Measurements from ENCODE around the gene RHO.
"Not testable (repeated sequence)": the region's sequence is repeated elsewhere in the genome, so short reads cannot be mapped to it uniquely, and the experiment has no call there.

Gene RHO

DNA sequence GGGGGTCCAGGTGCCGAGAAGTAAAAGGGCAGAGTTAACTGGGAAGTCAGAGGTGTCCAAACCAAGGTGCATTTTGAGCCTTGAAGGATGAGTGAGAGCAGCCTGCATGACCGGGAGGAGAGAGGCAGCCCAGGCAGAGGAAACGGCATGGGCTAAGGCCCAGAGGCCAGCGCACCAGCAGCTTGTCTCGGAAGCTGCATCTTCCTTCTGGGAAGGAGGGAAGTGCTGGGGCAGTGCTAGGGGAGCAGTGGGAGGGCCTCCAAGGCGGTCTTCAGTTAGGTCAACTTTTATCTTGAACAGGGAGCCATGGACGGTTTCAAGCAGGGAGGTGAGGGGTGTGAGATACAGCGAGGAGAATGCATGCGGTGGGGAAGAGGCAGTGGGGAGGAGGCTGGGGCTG lies 15.6 kb downstream of the RHO start:
- no peak for DNase-seq (ENCODE audit: low spot score)

DNA sequence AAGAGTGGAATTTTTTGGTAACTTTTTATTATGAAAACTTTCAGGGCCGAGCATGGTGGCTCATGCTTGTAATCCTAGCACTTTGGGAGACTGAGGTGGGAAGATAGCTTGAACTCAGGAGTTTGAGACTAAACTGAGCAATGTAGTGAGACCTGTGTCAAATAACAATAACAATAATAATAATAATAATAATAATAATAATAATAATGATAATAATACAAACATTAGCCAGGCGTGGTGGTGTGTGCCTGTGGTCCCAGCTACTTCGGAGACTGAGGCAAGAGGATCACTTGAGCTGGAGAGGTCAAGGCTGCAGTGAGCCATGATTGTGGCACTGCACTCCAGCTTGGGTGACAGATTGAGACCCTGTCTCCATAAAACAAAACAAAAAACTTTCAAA lies 17.5 kb downstream of the RHO start:
- DNase-seq (ENCODE audit: low spot score): not testable (repeated sequence)

DNA sequence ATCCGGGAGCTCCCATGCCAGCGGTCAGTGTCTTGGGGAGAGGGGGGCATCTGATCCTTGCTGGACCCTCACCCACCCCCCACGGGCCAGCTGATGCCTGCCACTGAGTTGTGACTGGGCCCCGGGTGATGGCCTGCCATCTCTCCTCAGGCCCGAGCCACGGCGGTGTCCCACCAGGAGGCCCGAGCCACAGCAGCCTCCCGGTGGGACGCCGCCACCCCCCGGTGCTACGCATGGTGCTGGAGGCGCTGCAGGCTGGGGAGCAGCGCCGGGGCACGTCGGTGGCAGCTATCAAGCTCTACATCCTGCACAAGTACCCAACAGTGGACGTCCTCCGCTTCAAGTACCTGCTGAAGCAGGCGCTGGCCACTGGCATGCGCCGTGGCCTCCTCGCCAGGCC lies 18.8 kb downstream of the RHO start:
- DNase-seq (ENCODE audit: low spot score): no peak

DNA sequence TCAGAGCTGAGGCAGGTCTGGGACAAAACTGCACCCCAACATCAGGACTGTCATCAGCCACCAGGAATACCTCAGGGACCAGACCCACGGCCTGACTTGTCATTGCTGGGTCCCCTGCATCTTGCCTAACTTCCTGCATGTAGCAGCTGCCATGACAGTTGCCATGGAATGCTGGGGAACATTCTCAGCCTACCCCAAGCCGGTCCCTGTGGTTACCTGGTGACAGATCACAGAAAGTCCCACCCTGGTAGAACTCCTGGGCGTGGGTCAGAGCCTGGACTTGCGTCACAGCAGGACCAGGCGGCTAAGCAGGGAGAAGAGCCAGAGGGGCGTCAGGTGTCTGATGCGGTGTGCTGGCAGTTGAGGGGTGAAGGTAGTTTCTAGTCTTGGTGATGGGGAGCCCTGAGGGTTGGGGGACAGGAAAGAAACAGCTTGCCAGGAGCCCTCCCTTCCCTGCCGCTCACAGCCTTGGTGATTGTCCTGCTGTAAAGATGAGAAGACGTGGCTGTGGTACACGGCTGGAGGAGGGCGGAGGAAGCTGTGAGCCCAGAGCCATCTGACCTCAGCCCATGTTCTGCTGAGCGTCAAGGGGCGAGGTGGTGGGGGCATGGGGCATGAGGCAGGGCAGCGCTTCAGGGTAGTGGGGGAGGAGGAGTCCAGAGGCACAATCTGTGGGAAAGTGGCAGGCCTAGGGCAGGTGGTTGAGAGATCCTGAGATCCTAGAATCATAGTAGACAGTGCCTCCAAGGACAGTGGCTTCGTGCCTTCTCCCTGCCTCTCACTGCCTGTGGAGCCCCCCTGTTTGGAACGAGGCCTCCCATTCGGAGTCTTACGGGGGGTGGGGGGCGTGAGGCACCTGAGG lies 19.9 kb downstream of the RHO start:
- no peak for DNase-seq (ENCODE audit: low spot score)

DNA sequence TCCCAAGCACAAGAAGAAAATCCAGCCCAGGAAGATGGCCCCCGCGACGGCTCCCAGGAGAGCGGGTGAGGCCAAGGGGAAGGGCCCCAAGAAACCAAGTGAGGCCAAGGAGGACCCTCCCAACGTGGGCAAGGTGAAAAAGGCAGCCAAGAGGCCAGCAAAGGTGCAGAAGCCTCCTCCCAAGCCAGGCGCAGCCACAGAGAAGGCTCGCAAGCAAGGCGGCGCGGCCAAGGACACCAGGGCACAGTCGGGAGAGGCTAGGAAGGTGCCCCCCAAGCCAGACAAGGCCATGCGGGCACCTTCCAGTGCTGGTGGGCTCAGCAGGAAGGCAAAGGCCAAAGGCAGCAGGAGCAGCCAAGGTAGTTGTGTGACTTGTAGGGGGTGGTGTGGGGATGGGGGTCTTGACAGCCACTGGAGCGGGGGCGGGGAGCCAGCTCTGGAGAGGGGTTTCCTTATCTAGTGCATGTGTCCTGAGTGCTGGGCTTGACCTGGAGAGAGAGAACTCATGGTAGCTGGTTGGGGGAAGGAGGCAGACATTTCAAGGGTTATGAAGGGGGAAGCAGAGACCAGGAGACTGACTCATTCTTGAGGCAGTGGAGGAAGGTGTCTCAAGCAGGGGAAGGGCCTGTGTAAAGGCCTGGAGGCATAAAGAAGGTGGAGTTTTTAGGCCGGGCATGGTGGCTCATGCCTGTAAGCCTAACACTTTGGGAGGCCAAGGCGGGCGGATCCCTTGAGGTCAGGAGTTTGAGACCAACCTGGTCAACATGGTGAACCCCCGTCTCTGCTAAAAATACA lies 20.8 kb downstream of the RHO start:
- peak; percentile 43 for DNase-seq (ENCODE audit: low spot score)

DNA sequence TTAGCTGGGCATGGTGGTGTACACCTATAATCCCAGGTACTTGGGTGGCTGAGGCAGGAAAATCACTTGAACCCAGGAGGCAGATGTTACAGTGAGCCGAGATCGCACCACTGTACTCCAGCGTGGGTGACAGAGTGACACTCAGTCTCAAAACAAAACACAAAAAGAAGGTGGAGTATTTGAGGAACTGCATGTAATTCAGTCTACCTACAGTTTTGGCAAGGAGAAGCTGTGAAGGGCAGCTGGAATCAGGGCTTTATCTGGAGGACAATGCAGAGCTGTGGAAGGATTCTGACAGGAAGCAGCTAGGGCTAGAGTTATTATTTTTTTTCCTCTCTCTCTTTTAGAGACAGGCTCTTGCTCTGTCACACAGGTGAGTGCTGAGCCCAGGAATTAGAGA lies 21.4 kb downstream of the RHO start:
- no peak for DNase-seq (ENCODE audit: low spot score)

DNA sequence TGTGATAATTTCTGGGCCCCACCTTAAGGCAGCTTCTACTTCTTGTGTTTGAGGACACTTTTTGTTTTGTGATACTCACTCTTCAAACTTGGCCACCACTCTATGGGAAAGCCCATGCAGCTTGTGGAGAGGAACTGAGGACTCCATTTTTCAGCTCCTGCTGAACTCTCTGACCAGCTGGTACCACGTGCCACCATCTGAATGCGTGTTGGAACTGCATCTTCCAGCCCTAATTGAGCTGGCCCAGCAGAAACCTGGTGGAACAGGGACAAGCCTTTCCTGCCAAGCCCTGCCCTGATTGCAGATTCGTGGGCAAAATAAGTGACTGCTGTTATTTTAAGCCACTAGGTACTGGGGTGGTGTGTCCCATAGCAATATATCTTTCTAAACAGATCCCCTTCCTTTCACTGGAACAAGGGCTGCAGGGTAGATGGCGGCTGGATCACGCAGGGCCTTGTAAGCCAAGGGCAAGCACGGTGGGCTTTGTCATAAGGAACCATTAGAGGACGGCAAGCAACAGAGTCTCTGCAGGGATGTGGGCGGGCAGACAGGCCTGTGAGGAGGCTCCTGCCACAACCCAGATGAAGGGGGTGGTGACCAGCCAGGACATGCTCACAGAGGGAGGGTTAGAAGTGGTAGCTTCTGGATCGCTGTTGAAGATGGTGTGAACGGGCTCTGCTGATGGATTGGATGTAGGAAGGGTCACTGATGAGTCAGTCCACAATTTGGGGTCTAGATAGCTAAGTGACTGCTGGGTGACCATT lies 24.0 kb downstream of the RHO start:
- no peak for DNase-seq (ENCODE audit: low spot score)

DNA sequence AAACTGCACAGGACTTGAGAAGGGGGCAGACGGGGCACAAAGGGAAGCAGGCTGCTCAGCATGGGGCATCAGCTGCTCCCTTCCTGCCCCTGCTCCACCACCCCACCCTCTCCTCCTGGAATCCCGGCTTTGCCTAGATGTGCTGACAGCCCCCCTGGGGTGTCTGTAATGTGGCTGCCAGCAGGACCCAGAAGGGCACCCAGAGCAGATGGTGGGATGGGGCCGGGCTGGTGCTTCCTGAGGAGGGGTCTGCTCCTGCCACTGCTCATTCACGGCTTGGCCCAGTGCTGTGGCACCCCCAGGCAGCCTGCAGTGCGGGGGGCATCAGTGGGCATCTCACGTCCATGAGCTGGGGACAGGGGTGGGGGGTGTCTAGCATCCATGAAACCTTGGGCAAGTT lies 24.7 kb downstream of the RHO start:
- no peak for DNase-seq (ENCODE audit: low spot score)

DNA sequence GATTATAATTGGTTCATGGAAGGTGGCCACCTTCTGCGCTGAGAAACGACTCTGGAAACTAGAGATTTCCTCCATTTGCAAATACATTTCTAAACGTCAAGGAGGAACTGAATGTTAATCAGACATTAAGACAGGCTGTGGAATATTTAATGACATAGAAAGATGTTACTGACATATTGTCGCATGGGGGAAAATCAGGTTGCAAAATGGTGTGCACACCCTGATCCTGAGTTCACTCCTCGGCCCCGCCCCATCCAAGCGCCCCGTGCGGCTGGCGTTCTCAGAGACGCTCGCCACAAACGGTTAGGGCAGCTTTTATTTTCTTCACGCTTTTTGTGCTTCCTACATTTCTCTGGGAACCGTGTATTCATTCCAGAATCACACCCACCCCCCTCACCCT lies 25.3 kb downstream of the RHO start:
- no peak for DNase-seq (ENCODE audit: low spot score)

DNA sequence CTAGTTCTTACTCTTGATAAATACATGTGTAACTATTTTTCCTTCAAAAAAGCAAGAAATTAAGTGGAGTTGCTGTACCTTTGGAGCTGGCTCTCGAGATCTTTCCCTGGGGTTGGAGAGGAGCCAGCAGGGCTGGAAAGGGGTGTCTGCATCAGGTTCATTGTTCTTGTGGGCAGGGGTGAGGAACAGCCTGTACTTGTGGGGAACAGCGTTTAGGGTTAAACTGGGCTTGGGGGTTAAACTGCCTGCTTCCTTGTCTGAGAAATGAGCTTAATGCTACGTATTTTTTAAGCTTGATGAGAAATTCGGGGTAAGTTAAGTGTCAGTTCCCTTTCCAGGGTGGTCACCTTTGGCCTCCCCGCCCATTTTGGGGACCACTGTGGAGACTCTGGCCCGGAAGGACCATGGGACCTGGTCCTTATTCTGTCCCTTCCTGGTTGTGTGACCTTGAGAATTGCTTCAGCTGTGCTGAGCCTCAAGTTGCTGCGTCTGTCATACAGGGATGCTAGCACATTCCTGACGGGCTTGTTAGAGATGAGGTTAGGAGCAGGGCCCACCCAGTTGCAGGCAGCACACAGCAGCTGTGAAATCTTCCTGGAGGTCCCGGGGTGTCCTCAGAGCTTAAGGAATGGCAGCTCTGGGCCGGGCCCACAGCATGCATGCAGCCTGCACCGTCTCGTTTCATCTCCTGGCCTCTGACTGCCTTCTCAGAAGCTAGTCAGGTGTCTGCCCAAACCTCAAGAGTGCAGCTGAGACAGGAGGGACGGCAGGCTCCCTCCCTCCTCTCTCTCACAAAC lies 26.1 kb downstream of the RHO start:
- DNase-seq (ENCODE audit: low spot score): no peak

DNA sequence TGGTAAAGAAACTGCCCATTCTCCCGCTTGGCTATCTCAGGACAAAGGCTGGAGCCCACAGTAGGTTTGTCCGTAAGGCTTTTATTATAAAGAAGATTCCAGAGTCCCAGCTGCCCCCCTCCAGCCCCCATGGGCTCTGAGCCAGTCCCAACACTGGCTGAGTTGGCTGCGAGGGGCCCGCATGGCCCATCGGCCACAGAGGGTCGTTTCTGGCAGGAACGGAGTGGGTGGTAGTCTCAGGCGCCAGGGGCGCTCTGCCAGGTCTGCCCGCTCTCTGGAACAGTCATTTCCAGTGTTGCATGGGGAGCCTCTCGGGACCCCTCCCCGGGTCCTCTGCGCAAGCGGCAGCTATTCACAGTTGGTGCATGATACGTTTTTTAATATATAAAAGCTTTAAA lies 26.7 kb downstream of the RHO start:
- DNase-seq (ENCODE audit: low spot score): no peak

DNA sequence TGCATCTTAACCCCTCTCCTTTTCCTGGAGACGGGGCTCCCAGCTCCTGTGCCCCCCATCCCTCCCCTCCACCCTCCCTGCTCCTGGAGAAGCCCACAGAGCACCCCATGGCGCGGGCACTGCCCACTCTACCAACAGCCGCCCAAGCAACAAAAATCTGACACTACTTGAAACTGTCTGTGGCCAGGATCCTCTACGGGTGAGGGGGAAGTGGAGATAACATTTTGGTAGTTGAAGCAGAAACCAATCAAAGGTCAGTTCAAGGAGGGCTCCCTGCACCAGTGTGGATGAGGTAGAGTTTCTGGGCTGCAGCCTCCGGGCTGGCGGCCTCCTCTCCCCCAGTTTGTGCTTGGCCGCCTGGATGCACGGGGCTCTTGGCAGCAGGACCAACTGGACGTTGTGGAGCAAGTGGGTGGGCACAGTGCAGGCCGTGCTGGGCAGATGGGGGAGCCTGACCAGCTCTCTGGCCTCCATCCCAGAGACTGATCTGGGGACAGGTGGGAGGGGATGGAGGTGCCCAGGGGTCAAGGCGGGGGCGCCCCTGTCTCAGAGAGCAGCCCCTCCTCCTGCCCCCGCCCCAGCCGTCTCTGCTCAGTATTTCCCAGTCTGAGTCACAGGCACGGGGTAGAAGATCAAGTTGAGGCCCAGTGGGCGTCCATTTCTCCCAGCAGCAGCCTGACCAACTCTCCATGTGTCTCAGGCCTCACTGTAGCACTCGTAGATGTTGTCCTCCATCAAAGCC lies 27.3 kb downstream of the RHO start:
- no peak for DNase-seq (ENCODE audit: low spot score)

DNA sequence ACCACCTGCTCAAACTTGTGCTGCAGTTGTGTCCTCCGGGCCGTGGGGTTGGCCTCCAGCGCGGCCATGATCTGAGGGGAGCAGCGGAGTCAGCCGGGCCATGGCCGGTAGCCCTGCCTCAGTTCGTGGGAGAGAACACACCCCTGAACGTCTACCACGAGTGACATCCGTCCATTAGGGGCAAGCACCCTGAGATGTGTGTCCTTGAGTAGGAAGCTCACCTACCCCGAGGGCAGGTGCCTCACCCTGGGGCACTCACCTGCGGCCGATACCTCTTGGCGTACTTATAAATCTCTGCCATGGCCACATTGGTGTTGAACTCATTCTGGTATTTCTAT lies 27.9 kb downstream of the RHO start:
- no peak for DNase-seq (ENCODE audit: low spot score)

DNA sequence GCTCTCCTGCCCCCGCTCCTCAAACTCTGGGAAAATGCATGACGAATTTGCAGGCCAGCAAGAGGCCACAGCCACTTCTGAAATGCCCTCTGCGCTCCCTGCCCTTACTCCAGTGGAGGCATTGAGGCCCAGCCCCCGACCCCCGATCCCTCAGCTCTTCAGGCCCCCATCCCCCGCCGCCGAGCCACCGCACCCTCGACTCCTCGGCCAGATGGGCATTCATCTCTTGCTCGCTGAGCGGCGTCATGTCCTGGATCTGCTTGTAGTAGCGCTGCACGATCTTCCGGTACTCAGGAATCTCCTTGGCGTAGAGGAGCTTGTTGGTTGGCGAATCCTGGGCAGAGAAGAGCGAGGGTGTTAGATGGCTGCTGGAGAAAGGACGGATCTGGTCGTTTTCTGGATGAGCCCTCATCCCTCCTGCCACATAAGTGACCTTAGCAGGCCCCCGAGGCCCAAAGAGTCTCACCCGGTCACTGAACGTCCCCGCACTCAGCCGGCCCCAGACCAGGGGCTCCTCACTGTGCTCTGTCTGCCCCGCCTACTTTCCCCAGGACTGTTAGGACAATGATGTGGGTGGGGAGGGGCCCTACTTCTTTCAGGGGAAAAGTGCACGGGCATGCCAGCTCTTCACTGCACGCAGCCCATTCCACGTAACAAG lies 28.6 kb downstream of the RHO start:
- DNase-seq (ENCODE audit: low spot score): no peak

DNA sequence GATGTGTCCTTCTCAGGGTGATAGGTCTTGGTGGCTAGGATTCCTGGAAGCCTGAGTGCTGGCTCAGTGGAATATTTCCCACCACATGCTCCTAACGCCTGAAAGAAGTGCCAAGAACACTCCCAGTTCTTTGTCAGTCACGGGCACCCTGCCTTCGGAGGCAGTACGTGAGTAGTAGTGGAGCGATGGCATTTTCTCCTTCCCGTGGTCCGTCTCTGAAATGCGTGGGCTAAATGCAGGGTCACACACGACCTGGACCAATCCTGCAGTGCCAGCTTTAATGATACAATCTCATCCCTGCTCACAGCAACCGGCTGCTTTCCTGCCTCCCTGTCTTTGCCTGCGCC lies 29.1 kb downstream of the RHO start:
- DNase-seq (ENCODE audit: low spot score): peak; percentile 43

DNA sequence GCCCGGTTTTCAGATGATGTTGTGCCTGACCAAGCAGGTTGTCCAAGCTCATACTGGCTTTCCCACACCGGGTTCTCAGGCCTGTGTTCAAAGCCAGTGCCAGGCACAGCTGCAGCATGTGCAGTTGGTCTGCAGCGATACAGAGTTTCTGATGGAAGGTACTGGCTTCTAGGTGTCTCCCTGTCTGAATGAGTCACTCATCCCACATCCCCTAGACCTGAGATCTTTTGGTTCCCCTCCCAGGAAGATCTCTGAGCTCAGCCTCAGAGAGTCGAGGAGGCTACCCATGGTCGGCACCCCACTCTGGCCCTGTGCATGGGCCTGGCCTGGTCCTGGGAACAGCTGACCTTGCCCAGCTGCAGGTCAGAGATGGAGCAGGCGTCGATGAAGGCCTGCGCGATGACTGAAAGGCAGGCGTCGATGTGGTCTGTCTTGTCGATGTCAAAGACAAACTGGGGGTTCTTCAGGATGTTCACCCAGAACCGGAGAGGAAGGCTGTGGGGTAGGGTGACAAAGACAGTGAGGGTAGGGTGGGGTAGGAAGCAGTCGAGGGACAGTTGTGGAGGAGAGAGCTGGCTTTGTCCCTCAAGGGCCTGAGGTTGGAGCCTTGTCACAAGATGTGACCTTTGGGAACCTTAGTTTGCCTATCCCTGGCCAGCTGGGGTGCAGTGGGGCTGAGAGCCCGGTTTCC lies 29.8 kb downstream of the RHO start:
- DNase-seq (ENCODE audit: low spot score): no peak

DNA sequence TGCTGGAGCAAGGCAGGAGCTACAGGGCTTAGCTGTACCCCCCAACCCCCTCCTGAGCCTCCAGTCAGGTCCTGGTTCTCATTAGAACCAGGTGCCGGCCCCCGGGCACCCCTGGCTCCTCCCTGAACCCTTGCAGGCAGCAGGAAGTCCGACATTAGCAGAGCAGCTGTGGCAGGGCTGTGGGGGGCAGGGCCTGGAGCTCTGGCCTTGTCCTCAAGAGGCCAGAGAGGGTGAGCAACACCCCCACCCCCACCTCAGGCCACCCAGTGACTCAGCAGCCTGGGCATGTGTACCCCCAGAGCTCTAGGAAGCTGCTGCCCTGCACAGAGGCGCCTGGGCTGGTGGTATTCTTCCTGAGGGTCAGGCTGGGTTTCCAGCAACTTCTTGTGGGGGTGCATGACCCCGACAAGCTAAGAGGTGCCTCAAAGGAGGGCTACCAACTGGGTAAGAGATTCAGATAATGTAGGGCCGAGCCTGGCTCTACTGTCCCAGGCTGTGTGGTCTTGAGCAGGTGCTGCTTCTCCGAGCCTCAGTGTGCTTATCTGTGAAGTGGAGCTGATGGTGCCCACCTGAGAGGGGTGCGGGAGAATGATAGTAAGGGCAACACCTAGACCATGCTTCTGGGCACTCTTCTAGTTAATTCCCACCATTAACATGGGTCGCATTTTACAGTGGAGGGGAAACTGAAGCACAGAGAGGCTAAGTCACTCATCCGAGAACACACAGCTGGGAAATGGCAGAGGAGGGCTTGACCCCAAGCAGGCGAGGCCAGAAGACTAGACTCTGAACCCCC lies 30.5 kb downstream of the RHO start:
- DNase-seq (ENCODE audit: low spot score): peak; percentile 84

DNA sequence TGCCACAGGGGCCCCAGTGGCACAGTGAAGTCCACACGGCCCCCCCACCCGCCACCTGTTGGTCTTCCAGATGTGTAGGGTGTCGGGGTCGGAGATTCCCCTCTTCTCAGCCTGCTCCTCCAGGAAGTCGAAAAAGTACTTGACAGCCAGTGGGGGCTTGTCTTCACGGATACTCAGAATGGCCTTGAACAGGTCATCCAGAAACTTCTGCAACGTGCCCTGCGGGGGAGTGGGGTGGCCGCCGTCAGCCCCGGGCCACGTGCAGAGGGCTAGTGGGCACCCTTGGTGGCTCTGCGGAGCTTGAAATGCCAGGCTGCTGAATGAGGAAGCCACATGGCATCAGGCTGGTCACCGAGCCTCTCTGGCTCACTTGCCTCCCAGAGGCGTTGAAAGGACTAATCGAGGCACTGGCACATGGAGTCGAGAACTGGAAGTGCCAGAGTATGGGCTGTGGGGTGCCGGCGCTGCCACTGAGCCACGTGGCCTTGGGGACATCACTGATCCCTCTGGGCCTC lies 31.2 kb downstream of the RHO start:
- DNase-seq (ENCODE audit: low spot score): no peak

DNA sequence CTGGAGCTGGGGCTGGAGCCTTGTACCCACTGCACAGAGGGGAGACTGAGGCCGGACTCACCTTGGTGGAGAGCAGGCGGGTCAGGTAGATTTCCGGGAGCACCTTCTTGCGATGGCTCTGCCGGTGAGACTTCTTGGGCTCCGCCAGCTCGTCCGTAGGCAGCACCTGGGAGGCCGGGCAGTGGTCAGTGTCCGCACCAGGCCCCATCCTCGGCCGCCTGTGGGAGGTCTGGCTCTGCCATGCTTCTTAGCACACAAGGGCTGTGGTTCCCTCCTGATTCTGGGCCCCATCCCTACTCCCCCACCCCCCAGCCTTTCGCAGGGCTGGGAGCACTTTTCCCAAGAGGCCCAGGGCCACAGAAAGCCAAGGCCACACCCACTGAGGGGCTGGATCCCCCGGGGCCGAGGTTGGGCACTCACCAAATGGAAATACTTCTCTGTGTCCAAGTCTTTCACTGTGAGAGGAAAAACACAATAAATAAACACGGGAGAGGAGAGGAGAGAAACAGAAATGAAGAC lies 31.9 kb downstream of the RHO start:
- DNase-seq (ENCODE audit: low spot score): peak; percentile 90
